BE2C (cell line): ENCODE measurements around the gene THADA.
"Not testable (repeated sequence)": the region's sequence is repeated elsewhere in the genome, so short reads cannot be mapped to it uniquely, and the experiment has no call there.

Experiments
- DNase-seq: peaks from one replicate; pipeline ENCODE4 v3.0.0-alpha.2; 2020
- H3K27me3 ChIP-seq: fragments of 250-450 bp; sonication (Bioruptor Pico); 2 replicates; pipeline ENCODE4 v1.5.1; 2020; ENCODE audit warnings: mild to moderate bottlenecking
- H3K36me3 ChIP-seq: fragments of 250-450 bp; sonication (Bioruptor Pico); 2 replicates; pipeline ENCODE4 v1.5.1; 2020; ENCODE audit warnings: mild to moderate bottlenecking
- H3K4me1 ChIP-seq: fragments of 250-450 bp; sonication (Bioruptor Pico); 2 replicates; pipeline ENCODE4 v1.5.1; 2020
- H3K4me3 ChIP-seq: 2 replicates; pipeline ENCODE4 v1.5.1; 2011; ENCODE audit warnings: low read depth, low read length
- H3K9me3 ChIP-seq: fragments of 250-450 bp; sonication (Bioruptor Pico); 2 replicates; pipeline ENCODE4 v1.5.1; 2020
- CTCF ChIP-seq: IDR thresholded peaks from 2 replicates; pipeline ENCODE4 v1.5.1; 2012; ENCODE audit warnings: mild to moderate bottlenecking, low read depth, low read length

THADA gene

GRCh38 chr2:43605851-43606250 lies 10.0 kb upstream of the THADA start:
- Histone ChIP-seq H3K4me1 (no peaks in the 10 kb centered on the region), H3K36me3 (no peaks in the 10 kb centered on the region), H3K9me3 (no peaks in the 10 kb centered on the region), H3K27me3 (no peaks in the 10 kb centered on the region), H3K4me3 (no peak overlapping the region)
- DNase-seq, result no peak
- no peak for TF ChIP-seq CTCF

- H3K9me3 ChIP-seq, result no peaks in the 10 kb centered on the region
- no peaks in the 10 kb centered on the region for H3K4me1 ChIP-seq
- peak; percentile 56 for DNase-seq
- H3K4me3 ChIP-seq, result no peak overlapping the region
- TF ChIP-seq CTCF, result peak; percentile 71
- H3K27me3 ChIP-seq, result no peaks in the 10 kb centered on the region
- H3K36me3 ChIP-seq, result no peaks in the 10 kb centered on the region
Measured at GRCh38 chr2:43605079-43605655, 9.3 kb upstream of the THADA start.

GRCh38 chr2:43604674-43605073 lies 8.8 kb upstream of the THADA start:
- no peak for DNase-seq
- Histone ChIP-seq H3K27me3 (no peaks in the 10 kb centered on the region), H3K4me3 (no peak overlapping the region), H3K36me3 (no peaks in the 10 kb centered on the region), H3K9me3 (no peaks in the 10 kb centered on the region), H3K4me1 (no peaks in the 10 kb centered on the region)
- TF ChIP-seq CTCF, result no peak

GRCh38 chr2:43600596-43600995 lies 4.8 kb upstream of the THADA start:
- H3K36me3 ChIP-seq, result not testable (repeated sequence)

GRCh38 chr2:43594875-43595274 lies 963 bp downstream of the THADA start:
- TF ChIP-seq CTCF, result no peak
- H3K4me1 ChIP-seq, result peaks cover 4% of the 10 kb centered on the region; the same call in 1 of the 2 replicates
- no peak for DNase-seq
- no peaks in the 10 kb centered on the region for H3K9me3 ChIP-seq
- peak overlapping the region; percentile 72 for H3K4me3 ChIP-seq
- no peaks in the 10 kb centered on the region for H3K27me3 ChIP-seq
- peaks cover 12% of the 10 kb centered on the region for H3K36me3 ChIP-seq

More at GRCh38 chr2:43600596-43600995, 4.8 kb upstream of the THADA start:
- not testable (repeated sequence) for DNase-seq, H3K9me3 ChIP-seq, H3K27me3 ChIP-seq, H3K4me1 ChIP-seq, H3K4me3 ChIP-seq

- Histone ChIP-seq H3K27me3 (no peaks in the 10 kb centered on the region), H3K36me3 (peaks cover 26% of the 10 kb centered on the region), H3K4me3 (no peak overlapping the region), H3K9me3 (no peaks in the 10 kb centered on the region), H3K4me1 (peaks cover 4% of the 10 kb centered on the region; the same call in 1 of the 2 replicates)
- no peak for TF ChIP-seq CTCF
- DNase-seq, result no peak
Measured at GRCh38 chr2:43593254-43593653, 2.6 kb downstream of the THADA start.
